ENCODE results near the gene BOD1L1.

BOD1L1 gene

DNA sequence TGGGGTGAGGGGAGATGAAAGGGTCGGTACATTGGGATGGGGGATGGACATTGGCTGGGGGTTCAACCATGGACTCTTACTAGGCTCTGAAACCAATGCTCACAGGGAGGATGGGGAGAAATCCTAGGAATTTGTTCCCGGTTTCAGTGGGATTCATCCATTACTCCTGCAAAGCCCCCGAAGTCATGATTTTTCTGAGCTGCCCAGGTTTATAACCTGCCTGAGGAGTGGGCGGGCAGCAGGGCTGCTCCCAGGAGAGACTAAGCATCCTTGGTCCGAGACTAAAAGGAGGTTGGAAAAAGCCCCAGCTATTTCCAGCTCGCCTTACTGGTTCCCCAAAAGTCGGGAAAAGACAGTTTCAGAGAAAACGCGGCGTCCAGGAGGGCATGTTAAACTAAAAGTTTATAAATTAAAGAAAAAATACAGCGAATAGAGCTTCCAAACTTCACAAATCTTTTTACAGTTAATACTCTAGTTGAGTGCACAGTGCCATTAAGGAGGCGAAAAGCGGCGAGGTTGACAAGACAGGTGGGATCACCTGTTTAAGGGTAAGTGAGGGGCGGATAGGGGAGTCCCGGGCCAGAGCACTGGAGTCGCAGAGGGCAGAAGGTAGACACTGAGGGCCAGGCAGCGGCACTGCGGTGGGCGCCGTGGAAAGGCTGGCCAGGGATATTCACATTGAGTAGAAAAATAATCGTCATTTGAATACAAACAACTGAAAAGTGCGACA is 86.9 kb downstream of the BOD1L1 start:
- DNase-seq (ENCODE audit: extremely low read depth in 1 of 2, low read depth in 1 of 2) = no peak

DNA sequence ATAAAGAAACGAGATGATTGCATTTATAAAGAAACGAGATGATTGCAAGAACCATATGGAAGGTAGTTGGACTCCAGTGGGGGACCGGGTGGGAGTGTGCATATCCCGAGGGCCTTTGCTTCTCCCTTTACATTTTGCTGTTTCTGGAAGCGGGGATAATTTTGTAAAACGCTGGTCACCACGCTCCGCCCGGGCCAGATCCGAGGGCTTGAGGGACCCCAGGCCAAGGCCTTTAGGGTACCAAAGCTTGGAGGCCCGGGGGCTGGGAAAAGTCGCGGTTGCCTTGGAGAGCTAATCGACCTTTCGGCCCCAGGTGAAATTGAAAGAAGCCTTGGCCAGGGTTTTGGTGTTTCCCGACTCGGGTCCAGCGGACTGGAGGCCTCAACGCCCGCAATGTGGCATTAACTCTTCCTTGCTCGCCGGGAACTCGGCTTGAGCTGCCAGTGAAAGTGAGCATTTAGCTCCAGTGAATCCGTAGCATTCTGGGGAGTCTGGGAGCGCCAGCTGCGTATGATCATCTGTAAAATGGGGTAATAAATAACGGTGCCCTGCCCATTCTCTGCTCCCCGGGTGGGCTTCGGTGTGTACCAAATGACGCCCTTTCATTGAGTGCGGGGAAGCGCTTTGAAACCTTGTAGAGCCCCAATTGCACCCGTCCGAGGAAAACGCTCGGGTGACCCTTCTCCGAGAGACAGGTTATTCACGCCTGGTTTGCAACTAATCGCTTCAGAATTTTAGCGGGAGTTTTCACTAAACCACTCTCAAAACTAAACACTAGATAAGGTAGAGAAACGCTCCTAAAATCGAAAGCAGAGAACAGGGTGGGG is 87.7 kb downstream of the BOD1L1 start:
- DNase-seq (ENCODE audit: extremely low read depth in 1 of 2, low read depth in 1 of 2) = no peak

DNA sequence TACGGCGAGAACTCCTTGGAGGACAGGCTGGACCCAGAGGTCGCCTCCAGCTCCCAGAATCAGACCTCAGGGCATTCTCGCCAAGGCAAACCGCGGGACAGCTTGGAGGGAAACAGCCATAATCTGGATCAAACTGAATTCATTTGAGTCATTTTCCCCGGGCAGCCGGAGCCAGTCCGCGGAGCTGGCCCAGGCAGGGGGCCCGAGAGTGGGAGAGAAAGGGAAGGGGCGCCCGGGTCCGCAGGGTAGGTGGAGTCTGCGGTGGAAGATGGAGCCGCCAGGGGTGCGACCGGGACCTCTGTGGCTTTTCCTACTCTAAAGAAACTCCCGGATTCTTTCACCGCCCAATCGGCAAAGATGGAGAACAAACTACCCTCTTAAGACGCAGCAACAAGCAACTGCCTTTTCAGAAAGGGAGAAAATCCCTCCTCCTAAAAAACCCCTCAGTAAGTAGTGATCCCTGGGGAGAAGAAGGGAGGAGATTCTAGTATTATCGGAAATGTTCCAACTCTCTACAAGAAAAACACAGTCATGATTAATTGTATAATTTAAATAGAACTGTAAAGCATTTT is 88.4 kb downstream of the BOD1L1 start:
- no peak for DNase-seq (ENCODE audit: extremely low read depth in 1 of 2, low read depth in 1 of 2)

DNA sequence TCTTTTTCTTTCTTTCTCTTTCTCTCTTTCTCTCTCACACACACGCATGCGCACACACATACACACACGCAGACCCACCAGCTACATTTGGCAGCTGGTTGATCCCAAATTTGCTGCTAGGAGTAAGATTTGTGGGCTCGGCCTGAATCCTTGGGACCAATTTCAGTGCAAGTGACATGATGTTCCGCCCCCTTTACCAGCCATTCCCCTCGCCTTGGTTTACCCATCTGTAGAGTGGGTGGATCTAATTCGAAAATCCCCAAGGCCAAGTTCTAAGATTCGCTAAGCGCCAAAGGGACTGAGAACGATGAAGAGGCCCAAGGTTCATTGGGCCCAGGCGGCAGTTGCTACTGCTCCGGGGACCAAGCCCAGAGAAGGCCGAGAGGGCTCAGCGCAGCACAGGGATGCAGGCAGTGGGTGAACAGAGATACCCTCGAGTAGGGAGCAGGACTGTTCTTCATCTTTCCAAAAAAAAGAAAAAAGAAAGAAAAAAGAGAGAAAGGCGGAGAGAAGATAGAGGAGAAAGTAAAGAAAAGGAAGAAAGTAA is 89.0 kb downstream of the BOD1L1 start:
- no peak for DNase-seq (ENCODE audit: extremely low read depth in 1 of 2, low read depth in 1 of 2)

DNA sequence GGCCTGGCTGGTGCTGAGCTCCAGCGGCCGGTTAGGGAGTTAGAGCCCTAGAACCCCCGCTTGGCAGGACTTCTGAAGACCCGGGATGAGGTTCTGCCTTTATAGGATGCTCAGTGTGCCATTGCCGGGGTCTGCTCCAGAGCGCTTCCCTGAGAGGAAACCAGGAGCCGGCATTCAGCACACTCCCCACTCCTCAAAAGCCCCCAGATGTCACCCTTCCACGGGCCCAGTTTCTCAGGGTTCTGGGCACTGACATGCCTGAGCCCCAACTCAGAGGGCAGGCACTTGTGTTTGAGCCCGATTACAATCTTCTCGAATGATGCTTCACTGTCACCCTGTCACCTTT is 89.7 kb downstream of the BOD1L1 start:
- DNase-seq (ENCODE audit: extremely low read depth in 1 of 2, low read depth in 1 of 2) = no peak

DNA sequence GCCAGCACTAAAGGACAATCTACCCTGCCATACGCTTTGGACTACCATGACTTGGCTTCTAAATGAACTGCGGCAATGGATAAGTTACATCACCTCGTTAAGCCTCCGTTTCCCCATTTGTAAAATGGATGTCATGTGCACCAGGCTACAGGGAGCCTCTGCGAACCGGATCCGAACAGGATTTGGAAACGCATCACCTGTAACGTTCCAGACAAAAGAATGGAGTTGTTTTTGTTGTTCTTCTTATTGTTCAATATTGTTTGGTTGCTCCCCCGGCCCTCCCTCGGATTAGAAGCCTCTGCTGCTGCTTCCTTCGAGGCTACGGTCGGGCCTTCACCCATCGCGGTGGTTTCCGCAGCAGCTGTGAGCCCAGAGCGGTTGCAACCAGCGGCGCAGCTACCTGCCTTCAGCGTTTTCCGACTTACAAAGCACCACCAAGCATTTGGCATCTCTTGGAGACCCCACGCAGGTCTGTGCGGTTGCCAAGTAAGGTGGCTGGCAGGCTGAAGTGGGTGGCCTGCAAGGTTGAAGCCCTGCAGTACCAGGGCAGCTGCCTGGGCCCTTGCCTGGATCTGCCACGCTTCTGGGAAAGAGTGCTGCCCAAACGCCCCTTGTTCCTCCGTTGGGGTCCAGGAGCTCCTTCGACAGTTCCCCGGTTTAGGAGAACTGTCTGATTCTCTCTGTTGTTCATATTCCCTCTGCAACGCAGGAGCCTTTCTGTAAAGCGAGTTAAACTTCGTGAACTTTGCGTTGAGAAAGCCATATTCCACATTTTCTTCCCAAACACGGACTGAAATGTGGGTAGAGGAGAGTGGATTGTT is 90.3 kb downstream of the BOD1L1 start:
- DNase-seq (ENCODE audit: extremely low read depth in 1 of 2, low read depth in 1 of 2) = no peak

DNA sequence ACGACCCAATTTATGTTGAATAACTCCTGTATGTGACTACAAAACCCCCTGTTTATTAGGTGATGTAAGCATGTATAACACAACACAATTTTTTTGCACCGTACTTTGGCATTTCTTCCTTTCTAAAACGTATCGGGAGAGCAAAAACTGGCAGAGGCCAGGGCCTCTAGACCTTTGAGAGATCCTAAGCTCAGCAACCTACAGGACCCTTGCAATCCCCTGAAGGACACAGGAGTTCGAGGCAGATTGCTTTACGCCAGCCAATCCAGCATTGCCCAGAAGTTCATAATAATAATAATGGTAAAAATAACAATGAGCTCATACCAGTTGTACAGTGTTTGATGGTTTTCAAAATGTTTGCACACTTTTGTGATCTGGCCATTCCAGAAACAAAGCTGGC is 90.9 kb downstream of the BOD1L1 start:
- DNase-seq (ENCODE audit: extremely low read depth in 1 of 2, low read depth in 1 of 2) = no peak

DNA sequence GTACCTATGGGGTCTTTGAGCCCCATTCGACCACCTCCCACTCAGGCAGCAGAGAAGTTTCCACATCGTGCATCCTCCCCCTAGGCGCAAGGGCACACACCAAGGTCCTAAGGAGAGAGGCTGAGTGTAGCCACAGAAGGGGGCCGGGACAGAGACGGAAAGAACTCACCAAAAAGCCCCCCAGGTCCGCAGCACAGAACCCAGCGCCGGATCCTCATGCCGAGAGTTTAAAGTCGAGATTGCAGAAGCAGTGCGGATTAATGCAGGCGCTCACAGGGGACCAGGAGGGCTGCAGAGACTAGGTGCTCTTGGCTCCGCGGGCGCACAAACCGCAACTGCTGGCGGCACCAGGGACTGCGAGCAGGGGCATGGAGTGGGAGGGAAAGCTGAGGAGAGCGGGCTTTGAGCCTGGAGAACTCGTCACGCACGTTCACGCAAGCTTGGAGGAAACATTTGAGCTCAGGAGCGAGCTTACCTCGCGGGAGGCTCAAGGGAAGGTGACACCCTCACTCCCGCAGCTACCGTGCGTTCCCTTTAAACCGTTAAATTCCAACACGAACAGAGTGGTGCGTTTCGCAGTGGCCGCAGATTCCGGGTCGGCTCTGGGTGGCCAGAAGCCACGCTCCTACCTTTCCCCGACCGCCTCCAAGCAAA is 91.7 kb downstream of the BOD1L1 start:
- no peak for DNase-seq (ENCODE audit: extremely low read depth in 1 of 2, low read depth in 1 of 2)

DNA sequence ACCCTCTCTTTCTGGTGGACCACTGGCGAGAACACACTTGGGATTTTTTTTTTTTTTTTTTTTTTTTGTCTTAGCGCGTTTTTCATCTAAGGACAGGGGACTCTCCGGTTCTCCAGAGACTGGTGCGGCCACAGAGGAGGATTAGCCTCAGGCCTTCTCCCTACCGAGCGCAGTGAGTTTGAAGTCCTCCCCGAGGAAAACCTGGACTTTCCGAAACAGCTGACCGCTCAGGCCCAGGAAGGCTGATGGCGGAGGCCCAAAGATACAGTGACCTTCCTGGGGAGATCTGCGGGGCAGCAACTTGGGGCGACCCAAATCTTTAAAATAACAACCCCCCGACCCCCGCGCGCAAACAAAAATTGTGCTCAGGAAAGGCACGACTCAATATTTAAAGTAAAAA is 92.4 kb downstream of the BOD1L1 start:
- DNase-seq (ENCODE audit: extremely low read depth in 1 of 2, low read depth in 1 of 2) = no peak

DNA sequence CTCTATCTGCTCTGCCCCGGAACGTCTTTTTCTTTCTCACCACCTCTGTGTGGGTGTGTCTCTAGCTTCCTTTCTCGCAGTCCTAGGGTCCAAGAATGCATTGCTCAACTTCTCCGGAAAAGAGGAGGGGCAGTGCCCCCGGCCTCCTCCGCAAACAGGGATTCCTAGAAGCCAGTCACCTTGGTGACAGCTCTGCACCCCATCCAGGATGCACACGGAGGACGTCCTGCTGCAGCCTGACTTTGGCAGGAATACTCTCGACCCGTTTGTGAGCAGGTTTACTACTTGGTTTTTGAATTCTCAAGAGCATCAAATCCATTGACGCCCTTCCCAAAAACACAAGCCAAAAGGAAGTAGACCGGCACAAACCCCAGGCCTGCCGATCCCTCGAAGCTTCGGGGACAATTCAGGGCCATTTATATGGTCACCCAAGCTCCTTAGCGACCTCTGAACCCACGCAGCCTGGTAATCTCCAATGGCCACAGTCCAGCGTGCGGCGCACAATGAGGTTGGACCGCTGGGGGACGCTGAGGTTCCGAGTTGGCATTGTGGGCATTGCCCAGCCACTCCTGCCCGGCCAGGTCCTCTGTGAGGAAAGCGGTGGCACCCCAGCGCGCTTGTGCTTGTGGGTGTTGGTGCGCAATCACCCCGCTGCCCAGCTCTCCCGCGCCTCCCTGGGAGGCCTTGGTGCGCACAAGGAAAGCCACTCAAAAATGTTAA is 93.0 kb downstream of the BOD1L1 start:
- DNase-seq (ENCODE audit: extremely low read depth in 1 of 2, low read depth in 1 of 2) = no peak

DNA sequence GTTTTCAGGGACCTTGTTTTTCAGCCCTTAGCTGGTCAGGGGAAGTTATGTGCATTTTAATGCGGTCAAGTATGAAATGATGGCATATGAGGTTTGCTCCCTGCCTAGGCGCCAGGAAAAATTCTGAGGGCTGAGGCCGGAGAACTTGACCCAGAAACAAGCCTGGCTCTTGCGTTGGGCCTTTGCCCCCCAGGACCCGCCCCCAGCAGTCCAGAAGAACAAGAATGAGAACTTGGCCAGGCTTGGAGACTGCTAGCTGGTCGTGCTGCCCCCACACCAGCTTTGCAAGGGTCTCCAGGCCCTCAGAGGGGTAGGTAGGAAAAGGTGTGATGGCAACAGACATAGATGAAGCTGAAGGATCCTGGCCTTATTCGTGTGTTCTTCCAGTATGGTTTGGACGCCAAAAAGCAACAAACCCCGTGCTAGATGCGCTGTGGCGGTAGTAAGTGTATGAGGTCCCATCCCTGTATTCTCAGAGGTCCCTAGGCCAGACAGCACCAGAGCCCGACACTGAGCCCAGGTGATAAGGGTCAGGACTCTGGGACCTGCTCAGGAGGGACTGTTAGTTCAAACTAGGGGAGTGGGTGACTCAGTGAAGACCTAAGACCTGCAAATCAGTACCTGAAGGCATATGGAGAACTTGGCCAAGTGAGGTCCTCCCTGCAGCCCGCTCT is 93.7 kb downstream of the BOD1L1 start:
- no peak for DNase-seq (ENCODE audit: extremely low read depth in 1 of 2, low read depth in 1 of 2)

DNA sequence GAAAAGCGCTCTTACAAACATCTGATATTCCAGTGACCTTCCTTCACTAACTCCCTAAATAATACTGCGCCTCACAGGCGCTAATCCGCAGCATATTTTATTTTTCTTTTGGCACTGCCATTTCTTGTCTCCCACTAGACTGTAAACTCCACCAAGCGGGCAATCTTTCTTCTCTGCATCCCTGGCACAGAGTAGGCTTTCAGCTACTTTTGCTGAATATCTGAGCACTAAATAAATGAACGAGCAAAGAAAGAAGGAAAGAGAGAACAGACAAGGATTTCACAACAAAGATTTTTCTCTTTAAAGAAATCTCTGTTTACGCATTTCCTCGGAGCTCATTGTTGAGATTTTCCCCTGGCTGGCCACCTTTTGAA is 95.9 kb downstream of the BOD1L1 start:
- no peak for DNase-seq (ENCODE audit: extremely low read depth in 1 of 2, low read depth in 1 of 2)

DNA sequence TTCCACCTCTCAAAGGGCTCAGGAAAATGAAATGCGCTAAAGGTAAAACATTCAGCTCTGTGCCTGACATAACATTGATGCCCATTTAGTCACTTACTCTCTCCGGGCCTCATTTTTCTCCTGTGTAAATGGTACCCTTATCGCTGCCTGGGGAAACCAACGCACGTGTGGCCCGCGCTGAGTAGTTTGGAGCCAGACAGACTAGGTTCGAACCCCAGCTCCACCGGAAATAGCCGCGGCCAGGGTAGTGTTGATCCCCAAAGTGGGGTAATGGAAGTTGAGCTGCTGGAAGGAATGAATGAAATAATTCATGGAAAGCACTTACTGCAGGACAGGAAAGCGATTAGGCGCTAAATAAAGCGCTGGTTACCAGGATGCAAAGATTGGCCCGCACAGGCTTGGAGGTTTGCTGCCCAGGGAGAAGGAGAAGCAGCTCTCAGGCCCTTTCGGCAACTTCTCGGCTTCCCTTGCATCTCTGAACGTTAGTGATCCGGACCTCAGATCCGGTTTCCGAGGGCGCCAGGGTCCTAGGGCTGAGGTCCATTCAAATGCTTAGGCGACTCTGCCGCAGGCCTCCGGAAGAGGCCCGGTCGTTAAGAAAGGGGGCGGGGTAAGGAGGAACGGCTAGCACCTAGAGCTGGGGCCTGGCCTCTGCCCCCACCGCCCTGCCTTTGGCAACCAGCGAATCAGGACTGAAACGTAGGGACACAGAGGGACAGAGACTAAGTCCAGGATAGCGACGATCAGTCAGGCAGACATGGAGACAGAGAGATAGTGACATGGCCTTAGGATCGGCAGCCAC is 96.5 kb downstream of the BOD1L1 start:
- DNase-seq (ENCODE audit: extremely low read depth in 1 of 2, low read depth in 1 of 2) = no peak

DNA sequence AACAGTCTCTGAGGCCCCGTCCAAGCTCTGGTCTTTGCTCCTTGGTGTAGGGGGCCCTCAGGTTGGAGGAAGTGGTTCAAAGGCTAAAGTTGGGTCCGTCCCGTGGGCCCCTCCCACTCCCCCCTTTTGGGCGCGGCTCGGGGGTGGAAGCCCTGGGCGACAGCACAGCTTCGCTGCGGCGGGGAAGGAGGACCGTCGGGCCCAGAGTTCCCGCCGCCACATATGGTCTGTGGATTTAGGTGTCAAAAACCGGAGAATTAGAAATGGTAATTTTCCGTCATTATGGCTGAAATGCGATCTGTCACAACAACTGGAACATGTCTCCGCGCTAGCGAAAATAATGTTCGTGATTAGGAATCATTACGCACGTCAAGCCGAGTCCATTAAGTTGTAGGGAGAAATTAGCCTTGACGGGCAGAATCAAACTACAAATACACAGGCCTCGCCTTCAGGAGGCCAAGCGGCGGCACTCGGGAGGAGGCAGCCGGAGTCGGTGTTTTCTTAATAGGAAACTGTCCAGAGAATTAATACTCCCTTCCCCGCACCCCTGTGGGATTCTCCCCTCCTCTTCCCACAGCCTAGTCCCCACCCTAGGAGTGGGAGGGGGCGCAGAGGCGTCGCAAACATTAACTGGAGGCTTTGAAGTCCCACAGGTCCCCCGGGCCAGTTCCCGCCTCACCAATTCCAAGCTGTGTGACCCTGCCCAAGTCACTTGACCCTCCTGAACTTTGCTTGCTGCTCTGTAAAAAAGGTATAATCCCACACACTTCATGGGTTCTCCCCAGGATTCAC is 98.2 kb downstream of the BOD1L1 start:
- DNase-seq (ENCODE audit: extremely low read depth in 1 of 2, low read depth in 1 of 2) = no peak

DNA sequence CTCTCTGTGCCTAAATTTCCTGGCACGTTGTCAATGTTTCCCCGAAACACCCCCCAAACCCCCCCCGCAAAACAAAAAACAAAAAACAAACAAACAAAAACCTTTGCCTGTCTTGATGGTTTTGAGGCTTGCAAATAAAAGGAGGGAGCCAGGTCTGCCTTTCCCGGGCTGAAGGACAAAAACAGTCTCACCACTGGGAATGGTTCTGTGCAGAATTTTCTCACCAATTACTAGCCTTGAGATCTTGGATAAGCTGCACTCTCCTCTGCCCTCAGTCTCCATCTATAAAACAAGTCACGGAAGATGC is 98.8 kb downstream of the BOD1L1 start:
- DNase-seq (ENCODE audit: extremely low read depth in 1 of 2, low read depth in 1 of 2) = no peak

DNA sequence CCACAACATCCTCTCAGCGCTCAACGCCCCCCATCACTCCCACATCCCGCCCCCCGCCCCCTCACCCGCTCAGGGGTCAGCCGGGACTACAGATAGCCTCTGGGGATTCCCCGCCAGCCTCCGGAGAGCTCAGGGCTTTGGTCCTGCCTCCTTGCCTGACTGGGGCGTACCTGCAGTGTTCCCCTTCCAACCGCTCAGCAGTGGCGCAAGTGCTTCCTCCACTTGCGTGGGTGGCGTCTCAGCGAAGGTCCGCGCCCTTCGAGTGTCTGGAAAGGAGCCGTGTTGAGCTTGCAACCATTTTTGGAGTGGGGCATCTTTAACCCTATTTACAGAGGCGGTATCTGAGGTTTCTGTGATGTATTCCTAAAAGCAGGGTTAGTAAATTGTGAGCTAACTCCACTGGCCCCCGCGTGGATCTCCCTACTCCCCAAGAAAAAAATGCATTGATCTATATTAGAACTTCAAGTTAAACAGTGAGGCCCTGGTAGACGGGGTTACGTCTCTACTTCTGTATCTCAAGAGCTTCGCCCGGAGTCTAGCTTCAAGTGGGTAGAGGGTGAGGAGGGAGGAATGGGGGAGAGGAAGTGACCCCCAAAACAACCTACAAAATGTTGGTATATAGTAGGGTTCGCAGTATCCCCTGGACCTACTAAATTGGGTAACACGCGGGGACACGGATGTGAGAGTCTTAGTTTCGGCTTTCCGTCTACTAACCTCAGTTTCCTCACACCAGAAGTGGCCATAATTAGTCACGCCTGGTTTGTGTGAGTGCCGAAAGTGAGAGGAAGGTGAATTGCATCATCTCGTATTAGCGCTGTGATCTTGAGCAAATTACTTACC is 99.3 kb downstream of the BOD1L1 start:
- DNase-seq (ENCODE audit: extremely low read depth in 1 of 2, low read depth in 1 of 2) = no peak
